HEK293 (cell line): ENCODE measurements around the gene FGD5.

Source experiments
- CTCF ChIA-PET: fragments of 350-600 bp; formaldehyde crosslinking; extraction: SDS; loops from one replicate; lab custom pipeline; 2021; ENCODE audit warnings: antibody characterized with exemption; lab: Yijun Ruan, JAX
- POLR2A ChIA-PET: fragments of 300-600 bp; formaldehyde crosslinking; extraction: SDS; loops from one replicate; lab custom pipeline; 2020; ENCODE audit warnings: antibody characterized with exemption, inconsistent platforms; lab: Yijun Ruan, JAX
- H3K27ac ChIP-seq: fragments of 200-500 bp; sonication (Bioruptor generic); 2 replicates; pipeline ENCODE4 v1.5.1; 2014; ENCODE audit warnings: low read depth, low read length, control low read depth, inconsistent platforms; ENCODE audit errors: extremely low read depth
- H3K36me3 ChIP-seq, 2 experiments: fragments of 200-500 bp in 1 of 2; sonication (Bioruptor generic) in 1 of 2; 1 replicate in 1 of 2; 2 replicates in 1 of 2; pipeline ENCODE4 v1.5.1; 2014 to 2017; ENCODE audit warnings: inconsistent platforms in 2 of 2, low read length in 2 of 2; ENCODE audit not compliant: control insufficient read depth in 2 of 2, insufficient read depth in 1 of 2
- H3K4me1 ChIP-seq: fragments of 200-500 bp; sonication (Bioruptor generic); 2 replicates; pipeline ENCODE4 v1.5.1; 2014; ENCODE audit warnings: mild to moderate bottlenecking, low read length, inconsistent platforms; ENCODE audit not compliant: control insufficient read depth, insufficient read depth
- H3K4me3 ChIP-seq: 2 replicates; pipeline ENCODE4 v1.5.1; 2011; ENCODE audit warnings: low read depth, mild to moderate bottlenecking, control low read depth, low read length, moderate library complexity
- H3K9me3 ChIP-seq: fragments of 200-500 bp; sonication (Bioruptor generic); 2 replicates; pipeline ENCODE4 v1.5.1; 2014; ENCODE audit warnings: low read depth, low read length, inconsistent platforms; ENCODE audit not compliant: control insufficient read depth, insufficient read depth
- HOXD13 ChIP-seq: sonication (generic); formaldehyde crosslinking; IDR thresholded peaks from 2 replicates; pipeline ENCODE4 v1.8.0; 2022; ENCODE audit warnings: missing genetic modification reagents, borderline replicate concordance
- ZIC2 ChIP-seq: fragments of 450-650 bp; formaldehyde crosslinking; IDR thresholded peaks from 2 replicates; pipeline ENCODE4 v1.5.1; 2016; ENCODE audit warnings: missing biosample characterization, missing genetic modification characterization
- ZNF24 ChIP-seq: fragments of 450-650 bp; formaldehyde crosslinking; IDR thresholded peaks from 2 replicates; pipeline ENCODE4 v1.5.1; 2016; ENCODE audit warnings: missing biosample characterization, missing genetic modification characterization
- ZNF423 ChIP-seq: fragments of 450-650 bp; formaldehyde crosslinking; IDR thresholded peaks from 2 replicates; pipeline ENCODE4 v1.5.1; 2016; ENCODE audit warnings: missing biosample characterization, missing genetic modification characterization
- ZNF580 ChIP-seq: fragments of 450-650 bp; formaldehyde crosslinking; IDR thresholded peaks from 2 replicates; pipeline ENCODE4 v1.5.1; 2016; ENCODE audit warnings: missing biosample characterization, missing genetic modification characterization
- ZNF585B ChIP-seq: fragments of 450-650 bp; formaldehyde crosslinking; IDR thresholded peaks from 2 replicates; pipeline ENCODE4 v1.5.1; 2016; ENCODE audit warnings: missing biosample characterization, missing genetic modification characterization
- ZNF623 ChIP-seq: fragments of 450-650 bp; formaldehyde crosslinking; IDR thresholded peaks from 2 replicates; pipeline ENCODE4 v1.5.1; 2016; ENCODE audit warnings: missing biosample characterization, missing genetic modification characterization
- ZNF654 ChIP-seq: fragments of 450-650 bp; formaldehyde crosslinking; IDR thresholded peaks from 2 replicates; pipeline ENCODE4 v1.5.1; 2016; ENCODE audit warnings: low read depth, missing biosample characterization, missing genetic modification characterization
- TF ChIP-seq, protein P1 (sequence below): fragments of 450-650 bp; formaldehyde crosslinking; IDR thresholded peaks from 2 replicates; pipeline ENCODE4 v1.5.1; 2016; ENCODE audit warnings: missing biosample characterization, missing genetic modification characterization
- TF ChIP-seq, protein P2 (sequence below): fragments of 450-650 bp; formaldehyde crosslinking; IDR thresholded peaks from 2 replicates; pipeline ENCODE4 v1.5.1; 2016; ENCODE audit warnings: missing biosample characterization, missing genetic modification characterization
- TF ChIP-seq, protein P3 (sequence below): fragments of 450-650 bp; formaldehyde crosslinking; IDR thresholded peaks from 2 replicates; pipeline ENCODE4 v1.5.1; 2016; ENCODE audit warnings: missing biosample characterization, missing genetic modification characterization

FGD5 gene

DNA sequence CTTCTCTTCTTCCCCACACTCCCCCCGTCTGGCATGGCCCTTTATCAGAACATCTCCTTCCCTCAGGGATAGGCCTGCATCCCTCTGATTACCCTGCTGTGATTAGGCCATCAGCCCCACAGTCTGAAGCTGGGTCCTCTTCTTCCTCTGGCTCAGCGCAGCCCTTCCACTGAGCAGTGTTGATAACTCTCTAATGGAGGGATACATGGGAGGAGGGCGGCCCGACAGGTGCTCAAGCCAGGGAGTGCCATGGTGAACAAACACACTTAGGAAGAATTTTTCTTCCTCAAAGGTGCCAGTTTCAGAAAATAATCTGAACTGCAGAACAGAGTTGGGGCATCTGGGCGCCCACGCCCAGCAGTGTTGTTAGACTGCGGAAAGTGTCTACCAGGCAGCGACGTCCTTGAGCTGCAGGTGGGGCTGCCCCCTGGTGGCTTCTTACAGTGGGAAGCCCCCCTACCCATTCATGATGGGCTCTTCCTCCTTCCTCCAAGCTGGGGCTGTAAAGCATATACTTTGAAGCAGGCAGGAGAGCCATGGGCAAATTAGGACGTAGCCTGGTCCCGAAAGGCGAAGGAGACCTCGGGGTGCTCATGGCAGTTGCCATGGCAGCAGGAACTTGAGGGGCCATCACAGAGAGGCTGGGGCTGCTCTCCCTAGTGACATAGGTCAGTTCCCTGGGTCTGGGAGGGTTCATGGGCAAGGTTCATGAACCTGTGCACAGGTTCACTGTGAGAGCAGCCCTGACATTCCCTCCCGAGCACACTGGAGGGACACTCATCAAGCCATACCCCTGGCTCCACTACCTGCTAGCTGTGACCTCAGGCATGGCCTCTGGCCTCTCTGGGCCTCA, 95.4 kb downstream of the FGD5 start (continued):
- TF ChIP-seq, protein P1, sequence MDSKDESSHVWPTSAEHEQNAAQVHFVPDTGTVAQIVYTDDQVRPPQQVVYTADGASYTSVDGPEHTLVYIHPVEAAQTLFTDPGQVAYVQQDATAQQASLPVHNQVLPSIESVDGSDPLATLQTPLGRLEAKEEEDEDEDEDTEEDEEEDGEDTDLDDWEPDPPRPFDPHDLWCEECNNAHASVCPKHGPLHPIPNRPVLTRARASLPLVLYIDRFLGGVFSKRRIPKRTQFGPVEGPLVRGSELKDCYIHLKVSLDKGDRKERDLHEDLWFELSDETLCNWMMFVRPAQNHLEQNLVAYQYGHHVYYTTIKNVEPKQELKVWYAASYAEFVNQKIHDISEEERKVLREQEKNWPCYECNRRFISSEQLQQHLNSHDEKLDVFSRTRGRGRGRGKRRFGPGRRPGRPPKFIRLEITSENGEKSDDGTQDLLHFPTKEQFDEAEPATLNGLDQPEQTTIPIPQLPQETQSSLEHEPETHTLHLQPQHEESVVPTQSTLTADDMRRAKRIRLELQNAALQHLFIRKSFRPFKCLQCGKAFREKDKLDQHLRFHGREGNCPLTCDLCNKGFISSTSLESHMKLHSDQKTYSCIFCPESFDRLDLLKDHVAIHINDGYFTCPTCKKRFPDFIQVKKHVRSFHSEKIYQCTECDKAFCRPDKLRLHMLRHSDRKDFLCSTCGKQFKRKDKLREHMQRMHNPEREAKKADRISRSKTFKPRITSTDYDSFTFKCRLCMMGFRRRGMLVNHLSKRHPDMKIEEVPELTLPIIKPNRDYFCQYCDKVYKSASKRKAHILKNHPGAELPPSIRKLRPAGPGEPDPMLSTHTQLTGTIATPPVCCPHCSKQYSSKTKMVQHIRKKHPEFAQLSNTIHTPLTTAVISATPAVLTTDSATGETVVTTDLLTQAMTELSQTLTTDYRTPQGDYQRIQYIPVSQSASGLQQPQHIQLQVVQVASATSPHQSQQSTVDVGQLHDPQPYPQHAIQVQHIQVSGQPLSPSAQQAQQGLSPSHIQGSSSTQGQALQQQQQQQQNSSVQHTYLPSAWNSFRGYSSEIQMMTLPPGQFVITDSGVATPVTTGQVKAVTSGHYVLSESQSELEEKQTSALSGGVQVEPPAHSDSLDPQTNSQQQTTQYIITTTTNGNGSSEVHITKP: no peak
- TF ChIP-seq ZIC2 (tag by site-specific recombination): no peak
- TF ChIP-seq, all 188 proteins: peak for 0

GRCh38 chr3:14914779-14915117, 96.0 kb downstream of the FGD5 start:
- H3K4me3 ChIP-seq: no peak overlapping the region
- ChIA-PET POLR2A (no interaction called here), CTCF (interaction anchor here (0.6 to 3.0 kb wide), 5 partner anchors 10 to 663 kb away, joined by 3 to 17 read pairs (median 3); no protein-coding TSS in a partner anchor)
- H3K9me3 ChIP-seq: no peaks in the 10 kb centered on the region
- TF ChIP-seq, protein P2, sequence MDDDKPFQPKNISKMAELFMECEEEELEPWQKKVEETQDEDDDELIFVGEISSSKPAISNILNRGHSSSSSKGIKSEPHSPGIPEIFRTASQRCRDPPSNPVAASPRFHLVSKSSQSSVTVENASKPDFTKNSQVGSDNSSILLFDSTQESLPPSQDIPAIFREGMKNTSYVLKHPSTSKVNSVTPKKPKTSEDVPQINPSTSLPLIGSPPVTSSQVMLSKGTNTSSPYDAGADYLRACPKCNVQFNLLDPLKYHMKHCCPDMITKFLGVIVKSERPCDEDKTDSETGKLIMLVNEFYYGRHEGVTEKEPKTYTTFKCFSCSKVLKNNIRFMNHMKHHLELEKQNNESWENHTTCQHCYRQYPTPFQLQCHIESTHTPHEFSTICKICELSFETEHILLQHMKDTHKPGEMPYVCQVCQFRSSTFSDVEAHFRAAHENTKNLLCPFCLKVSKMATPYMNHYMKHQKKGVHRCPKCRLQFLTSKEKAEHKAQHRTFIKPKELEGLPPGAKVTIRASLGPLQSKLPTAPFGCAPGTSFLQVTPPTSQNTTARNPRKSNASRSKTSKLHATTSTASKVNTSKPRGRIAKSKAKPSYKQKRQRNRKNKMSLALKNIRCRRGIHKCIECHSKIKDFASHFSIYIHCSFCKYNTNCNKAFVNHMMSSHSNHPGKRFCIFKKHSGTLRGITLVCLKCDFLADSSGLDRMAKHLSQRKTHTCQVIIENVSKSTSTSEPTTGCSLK (tag by site-specific recombination): no peak
- TF ChIP-seq ZNF623 (tag by site-specific recombination): no peak
- H3K36me3 ChIP-seq: no peaks in the 10 kb centered on the region
- H3K4me1 ChIP-seq: no peaks in the 10 kb centered on the region
- no peak overlapping the region for H3K27ac ChIP-seq

GRCh38 chr3:14915636-14916222, 97.0 kb downstream of the FGD5 start:
- no peak overlapping the region for H3K27ac ChIP-seq
- POLR2A ChIA-PET: no interaction called here
- no peak for TF ChIP-seq ZNF24 (tag by site-specific recombination)
- TF ChIP-seq ZNF654 (tag by site-specific recombination): peak; percentile 18
- TF ChIP-seq ZNF580 (tag by site-specific recombination): no peak
- TF ChIP-seq, protein P3, sequence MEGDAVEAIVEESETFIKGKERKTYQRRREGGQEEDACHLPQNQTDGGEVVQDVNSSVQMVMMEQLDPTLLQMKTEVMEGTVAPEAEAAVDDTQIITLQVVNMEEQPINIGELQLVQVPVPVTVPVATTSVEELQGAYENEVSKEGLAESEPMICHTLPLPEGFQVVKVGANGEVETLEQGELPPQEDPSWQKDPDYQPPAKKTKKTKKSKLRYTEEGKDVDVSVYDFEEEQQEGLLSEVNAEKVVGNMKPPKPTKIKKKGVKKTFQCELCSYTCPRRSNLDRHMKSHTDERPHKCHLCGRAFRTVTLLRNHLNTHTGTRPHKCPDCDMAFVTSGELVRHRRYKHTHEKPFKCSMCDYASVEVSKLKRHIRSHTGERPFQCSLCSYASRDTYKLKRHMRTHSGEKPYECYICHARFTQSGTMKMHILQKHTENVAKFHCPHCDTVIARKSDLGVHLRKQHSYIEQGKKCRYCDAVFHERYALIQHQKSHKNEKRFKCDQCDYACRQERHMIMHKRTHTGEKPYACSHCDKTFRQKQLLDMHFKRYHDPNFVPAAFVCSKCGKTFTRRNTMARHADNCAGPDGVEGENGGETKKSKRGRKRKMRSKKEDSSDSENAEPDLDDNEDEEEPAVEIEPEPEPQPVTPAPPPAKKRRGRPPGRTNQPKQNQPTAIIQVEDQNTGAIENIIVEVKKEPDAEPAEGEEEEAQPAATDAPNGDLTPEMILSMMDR (tag by site-specific recombination): peak; percentile 29; the same call in 1 of the 2 replicates
- no peak for TF ChIP-seq ZNF585B (tag by site-specific recombination)
- TF ChIP-seq HOXD13: no peak
- TF ChIP-seq ZNF423 (tag by site-specific recombination): no peak
- H3K9me3 ChIP-seq: no peaks in the 10 kb centered on the region
- H3K4me3 ChIP-seq: no peak overlapping the region
- no peaks in the 10 kb centered on the region for H3K36me3 ChIP-seq
- no peaks in the 10 kb centered on the region for H3K4me1 ChIP-seq
- CTCF ChIA-PET: interaction anchor here (0.5 to 2.1 kb wide), 6 partner anchors 84 to 319 kb away, joined by 3 to 6 read pairs (median 4); partner anchors contain the start of gene C3orf20
